Stimulated activated CD4-positive, alpha-beta T cell treated with anti-CD3 and anti-CD28 coated beads, Interleukin-2, amount 100 ng/mL, for 48 hours (primary cell): ENCODE results near the gene AGXT.

Source experiments
- DNase-seq, 2 donors: peaks; one replicate each; pipeline ENCODE4 v3.0.0-alpha.2; 2020

Gene AGXT

GRCh38 chr2:240869956-240870875 lies 1.6 kb downstream of the AGXT start:
- DNase-seq = no peak

- no peak for DNase-seq
Observed at GRCh38 chr2:240871071-240871958, 2.7 kb downstream of the AGXT start.

- DNase-seq = no peak
Observed at GRCh38 chr2:240872317-240873097, 3.9 kb downstream of the AGXT start.

GRCh38 chr2:240873098-240873788 lies 4.6 kb downstream of the AGXT start:
- no peak for DNase-seq

GRCh38 chr2:240873805-240874714 lies 5.4 kb downstream of the AGXT start:
- DNase-seq = no peak

- no peak for DNase-seq
Observed at GRCh38 chr2:240874715-240875227, 6.1 kb downstream of the AGXT start.

- no peak for DNase-seq
Observed at GRCh38 chr2:240875228-240876034, 6.8 kb downstream of the AGXT start.

GRCh38 chr2:240876035-240876474 lies 7.4 kb downstream of the AGXT start:
- no peak for DNase-seq

GRCh38 chr2:240876475-240877251 lies 8.0 kb downstream of the AGXT start:
- DNase-seq = no peak

GRCh38 chr2:240877460-240878340 lies 9.1 kb downstream of the AGXT start:
- DNase-seq = no peak

GRCh38 chr2:240878341-240878936 lies 9.8 kb downstream of the AGXT start:
- DNase-seq = no peak

GRCh38 chr2:240879105-240879504 lies 10.5 kb downstream of the AGXT start:
- no peak for DNase-seq

- DNase-seq = no peak
Observed at GRCh38 chr2:240881913-240882312, 13.3 kb downstream of the AGXT start.

GRCh38 chr2:240884221-240884620 lies 15.6 kb downstream of the AGXT start:
- DNase-seq = no peak

- no peak for DNase-seq
Observed at GRCh38 chr2:240884745-240885144, 16.1 kb downstream of the AGXT start.

GRCh38 chr2:240885566-240885965 lies 16.9 kb downstream of the AGXT start:
- DNase-seq = no peak

GRCh38 chr2:240886023-240886565 lies 17.5 kb downstream of the AGXT start:
- DNase-seq = no peak
